GM18517 (cell line): ENCODE measurements around the gene ASPDH.

Source experiments
- ATAC-seq: cut with Tn5 transposase; IDR thresholded peaks from one replicate; pipeline ENCODE4 v1.9.1; 2021; ENCODE audit warnings: mild to moderate bottlenecking, moderate library complexity; ENCODE audit not compliant: unreplicated experiment

Gene ASPDH

DNA sequence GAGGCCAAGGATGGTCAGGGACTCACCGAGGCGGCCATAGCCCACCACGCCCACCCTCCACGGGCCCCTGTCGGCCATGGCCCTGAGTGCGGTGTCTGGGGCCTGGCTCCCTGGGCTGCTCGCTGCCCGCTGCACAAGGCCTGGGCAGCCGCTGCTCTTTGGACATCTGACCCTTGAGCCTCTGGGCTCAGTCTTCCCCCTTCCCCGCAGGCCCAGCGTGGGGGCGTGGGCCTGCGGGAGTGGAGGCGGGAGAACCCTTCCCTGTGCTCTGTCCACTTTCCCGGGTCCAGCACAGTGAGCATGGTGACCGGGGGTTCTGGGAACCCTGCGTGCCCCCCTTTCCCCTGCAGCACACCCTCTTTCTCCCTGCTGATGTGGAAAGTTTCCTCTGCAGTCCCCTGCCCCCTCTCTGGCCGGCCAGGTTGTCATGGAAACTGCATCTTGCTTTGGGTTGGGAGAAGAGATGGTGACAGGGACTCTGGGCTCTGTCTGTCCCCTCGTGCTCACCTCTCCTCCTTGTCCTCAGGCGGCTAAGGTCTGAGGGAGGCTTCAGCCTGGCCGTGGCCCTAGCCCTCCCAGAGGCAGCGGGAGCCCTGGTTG lies at the start of gene ASPDH:
TSS of gene ASPDH (minus strand) at position 168 of the 600 bp plus-strand sequence. CDS start at position 78, 90 bp downstream.
- no peak for ATAC-seq

DNA sequence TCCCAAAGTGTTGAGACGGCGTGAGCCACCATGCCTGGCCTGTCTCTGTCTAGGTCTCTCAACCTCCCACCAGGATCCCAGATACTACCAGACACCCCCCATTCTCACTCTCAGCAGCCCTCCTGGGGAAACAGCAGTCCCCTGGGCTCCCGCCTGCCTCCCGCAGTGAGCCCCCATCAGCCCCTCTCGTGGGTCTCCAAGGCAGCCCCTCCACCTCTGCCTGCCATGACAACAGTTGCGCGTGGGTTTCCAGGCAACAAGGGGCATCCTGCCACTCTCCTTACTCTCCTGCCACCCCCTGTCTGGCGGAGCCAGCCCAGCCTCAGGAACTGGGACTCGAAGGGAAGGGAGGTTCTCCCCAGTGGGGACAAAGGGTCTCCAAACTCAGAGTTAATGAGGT lies 49.3 kb upstream of the ASPDH start:
- ATAC-seq = no peak

DNA sequence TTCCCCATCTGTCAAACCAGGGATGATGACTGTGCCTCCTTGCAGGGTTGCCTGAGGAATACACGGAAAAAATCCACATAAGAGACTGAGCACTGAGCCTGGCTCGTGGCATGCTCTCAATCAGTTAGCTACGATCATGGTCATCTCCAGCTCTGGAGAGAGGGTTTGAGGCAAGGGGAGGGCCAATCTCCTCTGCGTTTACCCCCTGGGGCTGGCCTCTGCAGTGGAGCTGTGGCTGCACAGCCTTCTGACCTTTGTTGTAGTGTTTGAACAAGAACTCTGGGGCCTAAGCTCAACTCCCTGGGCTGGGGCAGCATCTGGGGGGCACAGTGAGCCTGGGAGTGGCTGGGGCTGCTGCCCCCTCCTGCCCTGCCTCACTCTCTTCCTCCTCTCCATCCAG lies 48.6 kb upstream of the ASPDH start:
- no peak for ATAC-seq

DNA sequence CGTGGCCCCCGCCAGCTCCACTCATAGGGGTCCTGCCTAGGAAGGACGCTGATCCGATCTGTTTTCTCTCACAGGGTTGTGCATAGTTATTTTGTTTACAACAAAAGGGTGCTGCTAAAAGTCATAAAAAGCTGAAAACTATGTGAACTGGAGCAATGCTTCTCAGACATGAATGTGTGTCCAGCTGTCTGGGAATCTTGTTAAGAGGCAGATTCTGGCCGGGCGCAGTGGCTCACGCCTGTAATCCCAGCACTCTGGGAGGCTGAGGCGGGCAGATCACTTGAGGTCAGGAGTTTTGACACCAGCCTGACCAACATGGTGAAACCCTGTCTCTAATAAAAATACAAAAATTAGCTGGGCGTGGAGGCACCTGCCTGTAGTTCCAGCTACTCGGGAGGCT lies 45.9 kb upstream of the ASPDH start:
- no peak for ATAC-seq

DNA sequence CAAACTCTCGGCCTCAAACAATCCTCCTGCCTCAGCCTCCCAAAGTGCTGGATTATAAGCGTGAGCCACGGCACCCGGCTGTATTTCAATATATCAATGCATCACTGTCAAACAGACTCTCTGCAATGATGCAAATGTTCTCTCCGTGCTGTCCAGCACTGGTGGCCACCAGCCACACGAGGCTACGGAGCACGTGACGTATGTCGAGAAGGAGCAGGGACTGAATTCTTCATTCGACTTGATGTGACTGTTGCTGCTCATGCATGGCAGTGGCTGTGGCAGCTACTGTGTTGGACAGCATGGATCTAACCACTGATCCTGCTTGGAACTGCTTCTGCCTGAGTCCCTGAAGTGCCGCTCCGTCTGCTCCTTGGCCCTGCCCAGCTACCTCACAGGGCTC lies 44.7 kb upstream of the ASPDH start:
- no peak for ATAC-seq

DNA sequence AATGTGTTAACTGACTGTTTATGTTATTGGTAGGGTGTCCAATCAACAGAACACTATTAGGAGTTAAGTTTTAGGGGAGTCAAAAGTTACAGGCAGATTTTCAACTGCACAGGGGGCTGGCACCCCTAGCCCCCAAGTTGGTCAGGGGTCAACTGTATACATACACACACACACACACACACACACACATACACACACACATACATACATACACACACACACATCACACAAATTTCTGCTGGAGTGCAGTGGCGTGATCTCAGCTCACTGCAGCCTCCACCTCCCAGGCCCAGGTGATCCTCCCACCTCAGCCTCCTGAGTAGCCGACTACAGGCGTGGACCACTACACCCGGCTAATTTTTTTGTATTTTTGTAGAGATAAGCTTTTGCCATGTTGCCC lies 44.3 kb upstream of the ASPDH start:
- no peak for ATAC-seq

DNA sequence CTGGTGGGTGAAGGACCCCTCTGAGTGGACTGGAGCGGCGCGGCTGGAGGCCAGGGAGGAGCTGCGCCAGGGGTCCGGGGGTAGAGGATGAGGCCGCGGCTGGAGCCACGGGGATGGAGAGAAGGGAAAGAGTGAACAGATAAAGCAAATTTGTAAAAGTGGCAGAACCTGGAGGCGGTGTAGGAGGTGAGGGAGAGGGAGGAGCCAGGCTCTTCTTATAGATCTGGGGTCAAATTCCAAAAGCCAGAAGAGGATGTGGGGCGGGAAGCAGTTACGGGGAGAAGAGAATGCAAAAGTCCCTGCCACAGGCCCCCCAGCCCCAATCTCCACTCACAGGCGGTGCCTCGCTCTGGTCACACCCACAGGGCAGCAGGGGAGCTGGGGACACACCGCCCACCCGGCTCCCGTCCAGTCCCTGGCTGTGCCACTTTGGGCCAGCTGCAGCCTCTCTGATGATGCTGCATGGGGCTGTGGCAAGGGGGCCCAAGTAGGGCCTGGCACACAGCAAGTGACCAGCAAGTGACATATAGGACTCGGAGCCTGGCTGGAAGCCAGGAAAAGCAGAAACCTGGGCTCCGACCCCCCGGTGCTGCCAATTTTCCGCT lies 43.4 kb upstream of the ASPDH start:
- ATAC-seq = no peak

DNA sequence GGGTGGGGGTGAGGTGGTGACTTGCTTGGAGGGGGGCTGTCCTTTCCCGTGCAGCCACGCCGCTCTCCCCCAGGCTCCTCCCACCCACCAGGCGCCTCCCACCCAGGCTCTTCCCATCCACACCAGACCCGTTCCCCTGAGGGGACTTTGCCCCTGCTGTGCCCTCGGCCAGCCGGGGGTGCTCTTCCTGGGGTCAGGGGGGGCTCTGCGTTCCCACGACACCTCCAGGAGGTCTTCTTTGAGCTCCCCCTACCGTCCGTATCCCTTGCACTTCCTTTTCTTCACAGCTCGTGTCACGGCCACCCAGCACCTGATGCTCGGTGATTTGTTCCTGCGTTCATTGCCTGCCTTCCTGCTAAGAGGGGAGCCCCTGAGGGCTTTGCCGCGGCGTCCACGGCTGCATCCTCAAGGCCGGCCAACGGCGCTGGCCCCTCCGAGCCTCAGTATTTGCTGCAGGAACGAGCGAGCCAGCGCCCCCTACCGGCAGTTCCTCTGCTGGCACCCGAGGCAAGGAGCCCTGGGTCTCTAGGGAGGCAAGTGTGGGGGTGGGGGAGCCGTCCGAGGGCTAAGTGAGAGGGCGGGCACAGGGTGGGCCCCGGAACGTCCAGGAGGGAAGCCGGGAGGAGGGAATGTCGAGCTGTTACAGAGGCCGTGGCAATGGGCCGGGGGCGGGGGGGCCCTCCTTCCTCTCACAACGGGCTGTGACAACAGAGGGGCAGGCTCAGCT lies 42.7 kb upstream of the ASPDH start:
- ATAC-seq = no peak

DNA sequence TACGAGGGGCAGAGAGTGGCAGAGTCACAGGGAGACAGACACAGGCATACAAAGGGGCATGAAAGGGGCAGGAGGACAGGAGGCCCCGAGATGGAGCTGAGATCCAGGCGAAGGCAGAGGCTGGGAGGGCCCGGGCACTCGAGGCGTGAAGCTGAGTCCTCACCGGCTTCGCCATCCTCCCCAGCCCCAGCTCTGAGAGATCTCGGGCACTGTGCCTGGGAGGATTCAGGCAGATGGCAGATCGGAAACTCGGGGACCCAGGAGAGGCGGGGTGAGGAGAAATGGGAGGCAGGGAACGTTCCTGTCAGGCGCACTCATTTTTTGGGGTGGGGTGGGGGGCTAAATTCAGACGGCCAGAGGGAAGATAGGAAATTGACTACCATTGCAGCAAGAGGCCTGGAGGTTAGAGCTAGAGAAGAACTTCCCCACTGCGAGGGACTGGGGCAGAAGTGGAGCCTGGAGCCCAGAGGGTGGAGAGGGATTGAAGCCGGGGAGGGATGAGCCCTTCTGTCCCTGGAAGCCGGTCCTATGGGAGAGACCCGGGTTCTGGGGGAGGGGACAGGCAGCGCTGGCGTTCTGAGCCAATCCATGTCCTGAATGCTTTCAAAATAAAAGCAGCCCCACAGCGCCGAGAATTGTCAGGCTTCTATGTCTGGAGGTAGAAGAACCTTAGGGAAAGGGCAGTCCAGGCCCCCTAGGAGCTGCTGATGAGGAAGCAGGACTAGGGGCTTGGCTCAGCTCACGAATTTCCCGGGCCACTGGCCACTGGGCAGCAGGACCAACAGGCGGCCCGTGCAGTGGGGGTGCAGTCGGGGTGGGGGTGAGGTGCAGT lies 42.0 kb upstream of the ASPDH start:
- no peak for ATAC-seq

DNA sequence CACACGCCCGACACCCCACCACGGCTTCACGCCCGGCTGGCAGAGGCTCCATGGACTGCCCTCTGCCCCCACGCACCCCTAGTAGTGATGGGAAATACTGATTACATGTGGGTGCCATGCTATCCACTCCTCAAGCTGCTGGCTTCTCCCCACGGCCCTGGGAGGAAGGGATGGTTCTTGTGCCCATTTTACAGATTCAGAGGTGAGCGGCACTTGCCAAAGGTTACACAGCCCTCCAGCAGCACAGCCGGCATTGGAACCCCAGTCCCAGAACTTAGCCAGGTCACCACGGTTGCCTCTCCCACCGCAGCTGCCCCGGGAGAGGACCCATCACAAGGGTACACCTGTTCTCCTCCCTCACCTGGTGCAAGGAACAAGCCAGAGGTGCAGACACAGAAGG lies 41.3 kb upstream of the ASPDH start:
- no peak for ATAC-seq

DNA sequence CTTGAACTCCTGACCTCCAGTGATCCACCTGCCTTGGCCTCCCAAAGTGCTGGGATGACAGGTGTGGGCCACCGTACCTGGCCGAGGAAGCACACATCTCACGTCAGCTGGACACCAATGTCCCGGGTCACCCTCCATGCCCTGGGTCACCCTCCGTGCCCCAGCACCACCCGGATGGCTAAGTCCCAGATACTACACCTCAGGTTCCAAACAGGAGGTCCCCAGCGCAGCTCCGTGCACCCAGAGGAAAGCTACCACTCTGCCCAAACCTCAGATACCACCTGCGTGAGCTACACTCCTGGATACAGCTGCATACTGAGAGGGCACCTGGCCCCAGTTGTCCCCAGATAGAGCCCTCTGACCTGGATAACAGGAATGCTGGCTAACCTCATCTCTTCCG lies 40.5 kb upstream of the ASPDH start:
- ATAC-seq = no peak

DNA sequence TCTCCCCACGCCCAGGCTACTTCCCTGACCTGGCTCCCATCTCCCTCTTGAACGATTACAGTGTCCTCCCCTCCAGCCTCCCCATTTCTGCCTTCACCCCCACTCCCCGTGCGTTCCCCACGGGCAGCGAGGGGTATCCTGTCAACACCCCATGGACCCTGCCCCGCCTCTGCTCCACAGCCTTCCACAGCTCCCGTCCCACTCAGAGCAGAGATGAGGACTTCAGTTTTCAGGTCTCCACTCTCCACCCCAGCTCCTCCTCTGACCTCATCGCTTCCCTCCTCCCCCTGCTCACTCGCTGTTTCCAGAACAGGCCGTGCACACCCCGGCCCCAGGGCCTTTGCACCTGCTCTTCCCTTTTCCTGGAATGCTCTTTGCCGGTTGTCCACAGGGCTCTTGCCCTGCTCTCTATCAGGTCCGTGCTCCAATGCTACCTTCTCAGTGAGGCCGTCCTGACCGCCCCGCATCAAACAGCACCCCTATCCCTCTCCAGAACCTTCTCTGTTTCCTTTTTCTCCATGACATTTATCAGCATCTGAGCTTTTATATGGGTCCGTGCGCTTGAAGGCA lies 39.5 kb upstream of the ASPDH start:
- ATAC-seq = no peak

DNA sequence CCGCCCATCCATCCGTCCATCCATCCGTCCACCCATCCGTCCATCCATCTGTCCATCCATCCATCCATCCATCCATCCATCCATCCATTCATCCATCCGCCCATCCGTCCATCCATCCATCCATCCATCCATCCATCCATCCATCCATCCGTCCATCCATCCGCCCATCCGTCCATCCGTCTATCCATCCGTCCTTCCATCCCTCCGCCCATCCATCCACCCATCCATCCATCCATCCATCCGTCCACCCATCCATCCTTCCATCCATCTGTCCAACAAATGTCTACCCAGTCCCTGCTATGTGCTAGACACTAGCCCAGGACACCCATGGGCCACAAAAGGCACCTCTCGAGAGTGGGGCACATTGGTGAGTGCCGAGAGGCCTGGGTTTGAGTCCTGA lies 38.8 kb upstream of the ASPDH start:
- no peak for ATAC-seq

DNA sequence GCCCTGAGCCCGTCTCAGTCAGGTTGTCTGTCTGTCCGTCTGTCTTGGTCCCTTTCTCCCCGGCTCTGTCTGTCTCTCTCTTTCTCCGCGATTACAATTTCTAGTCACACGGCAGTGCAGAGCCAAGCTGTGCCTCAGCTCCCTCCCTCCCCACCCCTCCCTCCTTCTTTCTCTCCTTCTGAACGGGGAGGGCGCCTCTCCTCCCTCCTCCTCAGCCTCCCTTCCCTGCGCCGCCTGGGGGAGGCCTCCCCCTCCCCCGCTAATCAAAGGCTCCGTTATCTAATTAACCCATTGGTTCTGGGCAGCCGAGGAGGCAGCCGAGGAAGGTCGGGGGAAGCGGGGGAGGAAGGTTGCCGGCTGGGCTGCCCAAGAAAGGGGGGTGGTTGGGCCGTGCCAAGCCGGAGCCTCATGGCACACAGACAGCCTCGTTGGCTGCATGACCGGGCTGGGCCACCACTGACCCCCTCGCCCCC lies 38.0 kb upstream of the ASPDH start:
- ATAC-seq = no peak

DNA sequence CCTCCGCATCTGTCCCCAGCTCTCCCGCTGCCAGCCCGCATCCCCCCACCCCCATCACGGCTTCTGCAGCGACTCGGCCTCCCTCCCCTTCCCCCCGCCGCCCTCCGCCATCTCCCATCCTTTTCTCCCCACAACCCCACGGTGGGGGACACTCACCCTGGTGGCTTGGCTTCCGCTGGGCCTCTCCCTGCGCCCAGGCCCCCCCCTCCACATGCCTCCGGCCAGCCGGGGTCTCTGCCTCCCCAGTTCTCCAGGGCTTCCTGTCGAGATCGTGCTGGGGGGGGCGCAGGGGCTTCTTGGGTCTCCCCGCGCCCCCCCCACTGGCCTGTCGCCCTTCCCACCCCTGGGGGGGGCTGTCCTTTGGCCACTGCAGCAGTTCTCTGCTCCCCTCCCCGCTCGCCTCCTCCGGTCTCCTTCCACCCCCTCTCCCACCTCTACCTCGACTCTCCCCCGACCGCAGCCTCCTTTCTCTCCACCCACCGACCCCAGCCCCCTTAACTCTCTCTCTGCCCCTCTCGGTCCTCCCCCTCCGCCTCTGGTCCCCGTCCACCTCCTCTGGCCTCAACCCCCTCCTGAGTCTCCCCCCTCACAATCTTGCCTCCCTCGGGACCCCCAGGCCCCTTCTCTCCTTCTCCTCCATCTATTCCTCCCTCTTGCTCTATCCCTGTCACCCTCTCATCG lies 37.5 kb upstream of the ASPDH start:
- no peak for ATAC-seq

DNA sequence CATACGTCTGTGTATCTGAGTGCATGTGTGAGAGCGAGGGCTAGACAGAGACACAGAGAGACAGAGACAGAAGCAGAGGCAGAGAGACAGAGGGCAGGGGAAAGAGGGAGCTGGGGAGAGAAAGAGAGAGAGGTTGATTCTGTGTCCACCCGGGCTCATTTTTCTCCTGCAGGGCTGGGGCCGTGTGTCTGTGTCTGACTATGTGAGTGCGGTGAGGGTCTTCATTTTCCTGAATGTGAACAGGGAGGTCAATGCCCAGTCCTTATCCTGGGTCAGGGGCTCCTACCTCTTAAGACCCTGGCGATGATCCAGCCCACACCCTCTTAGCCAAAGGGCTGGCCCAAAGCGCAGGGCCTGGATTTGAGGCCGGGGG lies 36.9 kb upstream of the ASPDH start:
- ATAC-seq = no peak

DNA sequence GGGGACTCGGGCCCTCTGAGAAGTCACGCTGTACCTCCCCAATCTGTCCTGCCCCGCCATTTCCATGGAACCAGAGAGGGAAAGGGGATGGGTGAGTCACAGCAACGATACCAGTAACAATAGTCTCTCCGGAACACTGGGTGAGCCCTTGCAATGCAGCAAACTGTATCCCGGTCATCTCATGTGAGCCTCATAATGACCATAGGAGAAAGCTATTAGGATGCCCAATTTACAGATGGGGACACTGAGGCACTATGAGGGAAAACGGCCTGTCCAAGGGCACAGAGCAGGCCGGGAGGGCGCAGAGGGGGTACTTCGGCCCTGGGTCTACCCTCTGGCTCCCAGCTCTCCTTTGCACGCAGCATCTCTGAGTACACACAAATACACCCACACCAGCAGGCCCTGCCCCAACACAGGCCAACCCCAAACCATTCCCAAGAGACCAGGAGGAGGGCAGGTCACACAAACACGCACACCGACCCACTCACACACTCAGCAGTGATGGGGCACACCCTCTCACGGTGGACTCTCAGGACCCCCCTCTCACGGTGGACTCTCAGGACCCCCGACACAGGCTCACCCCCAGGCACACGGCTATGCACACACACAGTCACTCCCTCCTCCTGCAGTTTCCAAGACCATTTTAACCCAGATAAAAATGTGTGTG lies 36.3 kb upstream of the ASPDH start:
- ATAC-seq = no peak

DNA sequence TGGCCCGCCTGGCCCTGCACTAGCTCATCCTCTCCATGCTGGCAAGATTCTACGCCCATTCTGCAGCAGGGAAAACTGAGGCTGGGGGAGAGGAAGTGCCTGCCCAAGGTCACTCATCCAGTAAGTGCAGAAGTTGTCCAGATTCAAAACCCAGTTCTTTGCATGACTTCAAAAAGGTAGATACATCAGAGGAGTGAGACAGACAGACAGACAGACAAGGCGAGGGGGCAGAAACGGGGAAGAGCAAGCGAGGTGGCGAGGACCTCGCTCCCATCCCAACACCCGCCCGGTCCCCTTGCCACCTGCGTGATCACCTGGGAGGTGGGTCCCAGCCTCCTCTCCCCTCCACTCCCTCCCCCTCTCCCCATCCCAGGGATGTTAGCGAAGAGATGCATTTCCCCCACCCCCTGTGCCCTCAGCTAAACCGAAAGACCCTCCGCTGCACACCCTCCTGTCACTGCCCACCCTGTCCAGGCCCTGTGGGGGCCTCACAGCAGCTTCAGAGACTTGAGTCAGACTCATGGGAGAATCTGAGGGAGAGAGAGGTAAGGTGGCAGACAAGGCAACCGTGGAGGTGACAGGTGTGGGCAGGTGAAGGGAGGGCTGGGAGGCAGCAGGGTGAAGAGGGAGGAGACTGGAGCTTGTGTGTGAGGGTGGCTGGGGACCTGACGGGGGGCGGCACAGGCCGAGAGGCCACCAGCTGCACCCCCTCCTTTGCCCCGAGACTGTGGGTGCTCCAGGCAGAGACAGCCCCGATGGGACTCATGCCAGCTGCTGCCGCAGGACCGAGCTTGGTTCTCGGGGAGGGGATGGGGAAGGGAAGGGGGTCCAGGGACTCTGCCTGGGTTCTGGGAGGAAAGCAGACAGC lies 35.6 kb upstream of the ASPDH start:
- ATAC-seq = no peak
